ENCODE measurements around the gene CMTM5. TPM values are rescaled to one million over a fixed set of nuclear protein-coding genes. Genes with fewer than 3 reads are reported as not detected.

The CMTM5 gene
- 2.9 TPM for total RNA-seq

- Histone ChIP-seq H3K4me3 (peak within 1 kb of the TSS in 1 of 2 donors; percentile 55), H3K27me3 (no peaks in the 10 kb centered on the region), H3K36me3 (no peaks in the 10 kb centered on the region), H3K9me3 (no peaks in the 10 kb centered on the region), H3K4me1 (no peaks in the 10 kb centered on the region), H3K27ac (peak within 1 kb of the TSS; percentile 26 to 62)
- no peak for DNase-seq (ENCODE audit: low spot score in 2 of 2)
- TF ChIP-seq CTCF (IDR thresholded peaks at IDR 0.05), result no peak
- intact Hi-C loops (cut with DNase I), result no loop called here
These were observed at the start of gene CMTM5 for GRCh38 chr14:23376482-23377197. Gene CMTM5, plus strand, starts transcription at chr14:23377046. Its CDS starts 206 bp downstream, at chr14:23377252.

GRCh38 chr14:23327947-23328744 is 48.7 kb upstream of the CMTM5 start:
- H3K9me3 ChIP-seq, result no peaks in the 10 kb centered on the region
- H3K36me3 ChIP-seq, result peaks cover 22 to 29% of the 10 kb centered on the region in 2 donors
- peak; percentile 78 to 88 (median 82) for TF ChIP-seq CTCF (IDR thresholded peaks at IDR 0.05)
- H3K27me3 ChIP-seq, result no peaks in the 10 kb centered on the region
- H3K4me3 ChIP-seq, result no peak overlapping the region
- no peak overlapping the region for H3K27ac ChIP-seq
- peak in 1 of 2 donors; percentile 85 for DNase-seq (ENCODE audit: low spot score in 2 of 2)
- intact Hi-C loops (cut with DNase I), result loop anchor here (1.0 to 10.0 kb wide), 2 partner anchors 52 to 1037 kb away; partner anchors contain the start of gene NFATC4
- peaks cover under 1 to 2% of the 10 kb centered on the region in 2 donors for H3K4me1 ChIP-seq

- Histone ChIP-seq H3K27me3 (no peaks in the 10 kb centered on the region), H3K4me1 (no peaks in the 10 kb centered on the region), H3K4me3 (no peak overlapping the region), H3K27ac (no peak overlapping the region), H3K9me3 (no peaks in the 10 kb centered on the region), H3K36me3 (no peaks in the 10 kb centered on the region)
- no peak for DNase-seq (ENCODE audit: low spot score in 2 of 2)
- intact Hi-C loops (cut with DNase I), result no loop called here
- no peak for TF ChIP-seq CTCF (IDR thresholded peaks at IDR 0.05)
These were observed 41.2 kb upstream of the CMTM5 start for GRCh38 chr14:23335623-23336022.

GRCh38 chr14:23339506-23340268 is 37.2 kb upstream of the CMTM5 start:
- no peak for DNase-seq (ENCODE audit: low spot score in 2 of 2)
- no peak for TF ChIP-seq CTCF (IDR thresholded peaks at IDR 0.05)
- no peaks in the 10 kb centered on the region for H3K36me3 ChIP-seq
- intact Hi-C loops (cut with DNase I), result no loop called here
- no peaks in the 10 kb centered on the region for H3K9me3 ChIP-seq
- no peak overlapping the region for H3K27ac ChIP-seq
- no peaks in the 10 kb centered on the region for H3K4me1 ChIP-seq
- no peak overlapping the region for H3K4me3 ChIP-seq
- H3K27me3 ChIP-seq, result no peaks in the 10 kb centered on the region

GRCh38 chr14:23344481-23344880 is 32.4 kb upstream of the CMTM5 start:
- TF ChIP-seq CTCF (IDR thresholded peaks at IDR 0.05), result no peak
- H3K27ac ChIP-seq, result no peak overlapping the region
- H3K4me3 ChIP-seq, result no peak overlapping the region
- H3K27me3 ChIP-seq, result no peaks in the 10 kb centered on the region
- peaks cover 5 to 7% of the 10 kb centered on the region in 2 donors for H3K36me3 ChIP-seq
- no peaks in the 10 kb centered on the region for H3K9me3 ChIP-seq
- DNase-seq (ENCODE audit: low spot score in 2 of 2), result peak in 1 of 2 donors; percentile 15
- intact Hi-C loops (cut with DNase I), result no loop called here
- no peaks in the 10 kb centered on the region for H3K4me1 ChIP-seq
